ENCODE data around the gene ICAM2.

ICAM2 gene

DNA sequence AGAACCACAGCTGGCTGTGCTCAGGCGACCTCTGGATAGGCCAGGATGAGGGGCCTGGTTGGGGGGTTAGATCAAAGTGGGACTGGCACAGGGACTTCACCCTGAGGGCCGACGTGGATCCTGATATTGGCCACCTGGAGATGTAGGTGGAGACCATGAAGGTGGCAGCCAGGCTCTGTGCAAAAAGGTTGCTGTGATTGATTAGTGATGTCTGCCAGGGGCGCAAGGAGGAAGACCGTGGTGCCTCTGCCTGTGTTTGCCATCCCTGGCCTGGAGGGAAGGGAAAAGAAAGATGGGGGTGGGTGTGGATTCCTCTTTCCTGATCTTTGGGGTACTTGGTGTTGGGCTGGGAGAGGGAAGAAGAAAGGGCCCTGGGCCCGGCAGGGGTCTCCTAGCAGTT is 47.2 kb downstream of the ICAM2 start:
- Histone ChIP-seq H3K4me2 (ENCODE audit: low read length) (no peak overlapping the region), H3K23ac (ENCODE audit: low read length) (no peak overlapping the region), H4K91ac (ENCODE audit: low read depth, low read length) (no peak overlapping the region), H2BK5ac (ENCODE audit: low read depth, low read length, poor library complexity) (no peak overlapping the region), H3K9ac (ENCODE audit: low read length) (no peak overlapping the region), H3K4me3 (ENCODE audit: low read depth, low read length) (no peak overlapping the region), H3K4ac (ENCODE audit: low read depth, low read length) (no peak overlapping the region), H3K9me3 (ENCODE audit: insufficient read depth, low read depth, low read length) (peaks cover 5% of the 10 kb centered on the region), H4K12ac (ENCODE audit: low read depth, low read length) (no peak overlapping the region), H4K8ac (ENCODE audit: low read depth, low read length) (no peak overlapping the region), H2BK12ac (ENCODE audit: low read length) (no peak overlapping the region), H3K79me1 (ENCODE audit: low read length) (no peaks in the 10 kb centered on the region), H3K36me3 (ENCODE audit: control insufficient read depth in 1 of 2, insufficient read depth in 2 of 2, low read length in 2 of 2) (no peaks in the 10 kb centered on the region), H3K18ac (ENCODE audit: low read length) (no peak overlapping the region), H2AK5ac (ENCODE audit: low read length) (no peak overlapping the region), H3K14ac (ENCODE audit: low read length) (no peak overlapping the region), H3K27ac (ENCODE audit: low read depth, low read length) (no peak overlapping the region), H3K27me3 (ENCODE audit: insufficient read depth, low read length) (no peaks in the 10 kb centered on the region), H2AFZ (ENCODE audit: insufficient read depth, low read length, poor library complexity) (no peak overlapping the region), H2BK120ac (ENCODE audit: insufficient read depth, low read length, poor library complexity) (no peak overlapping the region), H3K79me2 (ENCODE audit: control insufficient read depth, insufficient read depth, low read length, poor library complexity) (no peaks in the 10 kb centered on the region), H3K4me1 (ENCODE audit: control insufficient read depth in 1 of 2, insufficient read depth in 2 of 2, low read length in 2 of 2) (peaks cover 0 to 10% of the 10 kb centered on the region in 2 experiments)
- no peak for DNase-seq
- no CpG with 5 or more reads among the region's 6 CpGs for WGBS (ENCODE audit: extremely low coverage, insufficient coverage, insufficient read length)

DNA sequence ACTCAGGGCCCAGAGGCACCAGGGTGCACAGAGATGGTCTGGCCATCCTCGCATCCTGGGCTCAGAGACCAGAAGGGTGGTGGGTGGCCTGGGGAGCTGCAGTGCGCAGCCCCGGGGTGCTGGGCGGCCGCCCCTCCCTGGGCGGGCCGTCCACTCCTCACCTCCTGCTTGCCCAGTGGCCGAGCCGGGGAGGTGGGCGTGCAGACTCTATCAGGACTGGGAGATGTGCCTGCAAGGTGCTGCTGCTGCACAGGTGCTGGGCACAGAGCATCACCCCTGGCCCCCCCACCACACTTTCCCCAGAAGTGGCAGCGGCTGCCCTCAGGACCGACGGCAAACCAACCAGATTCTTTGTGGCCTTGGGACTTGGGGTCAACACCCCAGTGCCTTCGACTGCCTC is 47.6 kb downstream of the ICAM2 start, which contains the start of gene SCN4A:
Gene SCN4A, minus strand, starts transcription at position 123 of the 400 bp plus-strand sequence. Its CDS starts 77 bp downstream, at position 46.
- H3K27me3 ChIP-seq (ENCODE audit: insufficient read depth, low read length) = no peaks in the 10 kb centered on the region
- no peak within 1 kb of the TSS for H4K12ac ChIP-seq (ENCODE audit: low read depth, low read length)
- no peak within 1 kb of the TSS for H3K27ac ChIP-seq (ENCODE audit: low read depth, low read length)
- no peak within 1 kb of the TSS for H2BK5ac ChIP-seq (ENCODE audit: low read depth, low read length, poor library complexity)
- H3K4ac ChIP-seq (ENCODE audit: low read depth, low read length) = no peak within 1 kb of the TSS
- H3K18ac ChIP-seq (ENCODE audit: low read length) = no peak within 1 kb of the TSS
- H3K36me3 ChIP-seq (ENCODE audit: control insufficient read depth in 1 of 2, insufficient read depth in 2 of 2, low read length in 2 of 2) = no peaks in the 10 kb centered on the region
- H3K79me2 ChIP-seq (ENCODE audit: control insufficient read depth, insufficient read depth, low read length, poor library complexity) = no peaks in the 10 kb centered on the region
- no peak within 1 kb of the TSS for H2BK120ac ChIP-seq (ENCODE audit: insufficient read depth, low read length, poor library complexity)
- H2AFZ ChIP-seq (ENCODE audit: insufficient read depth, low read length, poor library complexity) = no peak within 1 kb of the TSS
- no peak for DNase-seq
- H3K9me3 ChIP-seq (ENCODE audit: insufficient read depth, low read depth, low read length) = peaks cover 7% of the 10 kb centered on the region
- H4K91ac ChIP-seq (ENCODE audit: low read depth, low read length) = no peak within 1 kb of the TSS
- no peak within 1 kb of the TSS for H3K23ac ChIP-seq (ENCODE audit: low read length)
- no peak within 1 kb of the TSS for H3K14ac ChIP-seq (ENCODE audit: low read length)
- H3K79me1 ChIP-seq (ENCODE audit: low read length) = no peaks in the 10 kb centered on the region
- no peak within 1 kb of the TSS for H2AK5ac ChIP-seq (ENCODE audit: low read length)
- H4K8ac ChIP-seq (ENCODE audit: low read depth, low read length) = no peak within 1 kb of the TSS
- peaks cover 0 to 10% of the 10 kb centered on the region in 2 experiments for H3K4me1 ChIP-seq (ENCODE audit: control insufficient read depth in 1 of 2, insufficient read depth in 2 of 2, low read length in 2 of 2)
- H3K4me2 ChIP-seq (ENCODE audit: low read length) = no peak within 1 kb of the TSS
- H2BK12ac ChIP-seq (ENCODE audit: low read length) = no peak within 1 kb of the TSS
- no peak within 1 kb of the TSS for H3K9ac ChIP-seq (ENCODE audit: low read length)
- WGBS (ENCODE audit: extremely low coverage, insufficient coverage, insufficient read length) = no CpG with 5 or more reads among the region's 14 CpGs
- H3K4me3 ChIP-seq (ENCODE audit: low read depth, low read length) = no peak within 1 kb of the TSS

- no peak for DNase-seq
- Histone ChIP-seq H3K4me2 (ENCODE audit: low read length) (no peak overlapping the region), H3K18ac (ENCODE audit: low read length) (no peak overlapping the region), H3K23ac (ENCODE audit: low read length) (no peak overlapping the region), H3K79me2 (ENCODE audit: control insufficient read depth, insufficient read depth, low read length, poor library complexity) (no peaks in the 10 kb centered on the region), H3K9me3 (ENCODE audit: insufficient read depth, low read depth, low read length) (peaks cover 7% of the 10 kb centered on the region), H3K27me3 (ENCODE audit: insufficient read depth, low read length) (no peaks in the 10 kb centered on the region), H2BK12ac (ENCODE audit: low read length) (no peak overlapping the region), H3K9ac (ENCODE audit: low read length) (no peak overlapping the region), H2BK5ac (ENCODE audit: low read depth, low read length, poor library complexity) (no peak overlapping the region), H4K8ac (ENCODE audit: low read depth, low read length) (no peak overlapping the region), H3K27ac (ENCODE audit: low read depth, low read length) (no peak overlapping the region), H3K4me1 (ENCODE audit: control insufficient read depth in 1 of 2, insufficient read depth in 2 of 2, low read length in 2 of 2) (peaks cover 0 to 2% of the 10 kb centered on the region in 2 experiments), H3K79me1 (ENCODE audit: low read length) (no peaks in the 10 kb centered on the region), H4K12ac (ENCODE audit: low read depth, low read length) (no peak overlapping the region), H2AK5ac (ENCODE audit: low read length) (no peak overlapping the region), H4K91ac (ENCODE audit: low read depth, low read length) (no peak overlapping the region), H2BK120ac (ENCODE audit: insufficient read depth, low read length, poor library complexity) (no peak overlapping the region), H3K4ac (ENCODE audit: low read depth, low read length) (no peak overlapping the region), H3K4me3 (ENCODE audit: low read depth, low read length) (no peak overlapping the region), H3K14ac (ENCODE audit: low read length) (no peak overlapping the region), H2AFZ (ENCODE audit: insufficient read depth, low read length, poor library complexity) (no peak overlapping the region), H3K36me3 (ENCODE audit: control insufficient read depth in 1 of 2, insufficient read depth in 2 of 2, low read length in 2 of 2) (no peaks in the 10 kb centered on the region)
- no CpG with 5 or more reads among the region's 10 CpGs for WGBS (ENCODE audit: extremely low coverage, insufficient coverage, insufficient read length)
Observed at GRCh38 chr17:63969278-63969677, 51.2 kb downstream of the ICAM2 start.

DNA sequence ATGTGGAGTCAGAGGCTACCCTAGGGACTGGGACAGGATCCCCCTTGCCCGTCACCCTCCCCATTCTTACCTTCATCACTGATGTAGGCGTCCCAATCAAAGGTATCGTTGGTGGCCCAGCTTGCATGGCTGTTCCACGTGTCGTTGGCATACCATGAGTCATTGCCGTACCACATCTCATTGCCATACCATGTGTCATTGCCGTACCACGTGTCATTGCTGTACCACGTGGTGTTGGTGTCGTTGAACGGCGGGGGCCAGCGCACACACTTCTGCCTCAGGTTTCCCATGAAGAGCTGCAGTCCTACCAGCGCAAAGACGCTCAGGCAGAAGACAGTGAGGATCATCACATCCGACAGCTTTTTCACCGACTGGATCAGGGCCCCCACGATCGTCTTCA is 52.5 kb downstream of the ICAM2 start:
- H3K4ac ChIP-seq (ENCODE audit: low read depth, low read length) = no peak overlapping the region
- H3K18ac ChIP-seq (ENCODE audit: low read length) = no peak overlapping the region
- H3K4me1 ChIP-seq (ENCODE audit: control insufficient read depth in 1 of 2, insufficient read depth in 2 of 2, low read length in 2 of 2) = no peaks in the 10 kb centered on the region
- no peaks in the 10 kb centered on the region for H3K79me2 ChIP-seq (ENCODE audit: control insufficient read depth, insufficient read depth, low read length, poor library complexity)
- H3K4me3 ChIP-seq (ENCODE audit: low read depth, low read length) = peak overlapping the region; percentile 62
- H3K79me1 ChIP-seq (ENCODE audit: low read length) = no peaks in the 10 kb centered on the region
- no peaks in the 10 kb centered on the region for H3K36me3 ChIP-seq (ENCODE audit: control insufficient read depth in 1 of 2, insufficient read depth in 2 of 2, low read length in 2 of 2)
- peak; percentile 62 to 84 for DNase-seq
- H2BK120ac ChIP-seq (ENCODE audit: insufficient read depth, low read length, poor library complexity) = no peak overlapping the region
- H4K12ac ChIP-seq (ENCODE audit: low read depth, low read length) = no peak overlapping the region
- H3K23ac ChIP-seq (ENCODE audit: low read length) = peak overlapping the region; percentile 43
- no peak overlapping the region for H2BK12ac ChIP-seq (ENCODE audit: low read length)
- no peak overlapping the region for H3K27ac ChIP-seq (ENCODE audit: low read depth, low read length)
- WGBS (ENCODE audit: extremely low coverage, insufficient coverage, insufficient read length) = no CpG with 5 or more reads among the region's 19 CpGs
- no peak overlapping the region for H4K91ac ChIP-seq (ENCODE audit: low read depth, low read length)
- H3K9ac ChIP-seq (ENCODE audit: low read length) = peak overlapping the region; percentile 43
- H2BK5ac ChIP-seq (ENCODE audit: low read depth, low read length, poor library complexity) = no peak overlapping the region
- H2AK5ac ChIP-seq (ENCODE audit: low read length) = no peak overlapping the region
- H3K14ac ChIP-seq (ENCODE audit: low read length) = no peak overlapping the region
- H3K27me3 ChIP-seq (ENCODE audit: insufficient read depth, low read length) = no peaks in the 10 kb centered on the region
- no peak overlapping the region for H4K8ac ChIP-seq (ENCODE audit: low read depth, low read length)
- peaks cover 7% of the 10 kb centered on the region for H3K9me3 ChIP-seq (ENCODE audit: insufficient read depth, low read depth, low read length)
- no peak overlapping the region for H3K4me2 ChIP-seq (ENCODE audit: low read length)
- no peak overlapping the region for H2AFZ ChIP-seq (ENCODE audit: insufficient read depth, low read length, poor library complexity)

Data from trophoblast cell (in vitro differentiated cells and primary cell).